ENCODE measurements around the gene AURKAIP1. TPM values are rescaled to one million over a fixed set of nuclear protein-coding genes. Genes with fewer than 3 reads are reported as not detected.
A peak's percentile ranks its signal among the peaks of the same experiment; 100 is the strongest.
"Not testable (repeated sequence)": the region's sequence is repeated elsewhere in the genome, so short reads cannot be mapped to it uniquely, and the experiment has no call there.

The AURKAIP1 gene
- total RNA-seq, 1 experiment from 2014 or later = 49.1 TPM

DNA sequence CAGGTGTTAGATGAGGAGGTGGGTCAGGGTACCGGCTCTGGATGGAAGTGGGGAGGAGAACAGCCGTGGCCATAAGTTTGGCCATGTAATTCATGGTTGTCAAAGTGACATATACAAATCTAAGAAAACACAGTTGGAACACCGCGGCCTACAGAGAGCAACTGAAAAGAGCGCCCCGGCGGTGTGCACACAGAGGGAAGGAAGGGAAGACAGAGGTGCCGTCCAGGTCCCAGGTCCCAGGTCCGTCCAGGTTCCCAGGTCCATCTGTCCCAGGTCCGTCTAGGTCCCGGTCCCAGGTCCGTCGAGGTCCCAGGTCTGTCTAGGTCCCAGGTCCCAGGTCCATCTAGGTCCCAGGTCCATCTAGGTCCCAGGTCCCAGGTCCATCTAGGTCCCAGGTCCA is 36.6 kb upstream of the AURKAIP1 start:
- peaks cover 25% of the 10 kb centered on the region for H3K79me2 ChIP-seq (ENCODE audit: low read length)

DNA sequence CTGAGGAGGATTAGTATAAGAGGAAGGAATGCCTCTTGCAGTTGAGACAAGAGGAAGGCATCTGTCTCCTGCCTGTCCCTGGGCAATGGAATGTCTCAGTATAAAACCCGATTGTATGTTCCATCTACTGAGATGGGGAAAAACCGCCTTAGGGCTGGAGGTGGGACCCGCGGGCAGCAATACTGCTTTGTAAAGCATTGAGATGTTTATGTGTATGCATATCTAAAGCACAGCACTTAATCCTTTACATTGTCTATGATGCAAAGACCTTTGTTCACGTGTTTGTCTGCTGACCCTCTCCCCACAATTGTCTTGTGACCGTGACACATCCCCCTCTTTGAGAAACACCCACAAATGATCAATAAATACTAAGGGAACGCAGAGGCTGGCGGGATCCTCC is 35.2 kb upstream of the AURKAIP1 start:
- not testable (repeated sequence) for H3K9ac ChIP-seq (ENCODE audit: low read length); H3K27me3 ChIP-seq (ENCODE audit: low read length); H2AFZ ChIP-seq (ENCODE audit: low read length); H3K36me3 ChIP-seq (ENCODE audit: insufficient read depth, low read length); H3K4me3 ChIP-seq (ENCODE audit: low read length); H3K4me2 ChIP-seq (ENCODE audit: low read depth, low read length, poor library complexity, severe bottlenecking); H3K27ac ChIP-seq (ENCODE audit: low read length); H3K9me2 ChIP-seq (replicated peaks; ENCODE audit: insufficient read depth, low read length); H3K9me3 ChIP-seq (ENCODE audit: low read length); DNase-seq
- peaks cover 21% of the 10 kb centered on the region for H3K4me1 ChIP-seq (ENCODE audit: low read length)
- H4K20me1 ChIP-seq (ENCODE audit: insufficient read depth, low read depth, low read length) = peaks cover 17% of the 10 kb centered on the region; the same call in 1 of the 2 replicates
- peaks cover 38% of the 10 kb centered on the region for H3K79me2 ChIP-seq (ENCODE audit: low read length)

More for the DNA sequence above, 36.6 kb upstream of the AURKAIP1 start:
- Histone ChIP-seq H3K9ac (ENCODE audit: low read length) (no peak overlapping the region), H3K4me1 (ENCODE audit: low read length) (peaks cover 9% of the 10 kb centered on the region), H3K27ac (ENCODE audit: low read length) (no peak overlapping the region), H3K9me3 (ENCODE audit: low read length) (no peaks in the 10 kb centered on the region), H3K4me2 (ENCODE audit: low read depth, low read length, poor library complexity, severe bottlenecking) (no peak overlapping the region), H3K36me3 (ENCODE audit: insufficient read depth, low read length) (no peaks in the 10 kb centered on the region; the same call in 1 of the 2 replicates), H2AFZ (ENCODE audit: low read length) (no peak overlapping the region), H3K4me3 (ENCODE audit: low read length) (no peak overlapping the region), H3K9me2 (replicated peaks; ENCODE audit: insufficient read depth, low read length) (no peaks in the 10 kb centered on the region), H3K27me3 (ENCODE audit: low read length) (no peaks in the 10 kb centered on the region), H4K20me1 (ENCODE audit: insufficient read depth, low read depth, low read length) (peaks cover 17% of the 10 kb centered on the region; the same call in 1 of the 2 replicates)
- no peak for DNase-seq

- H3K4me1 ChIP-seq (ENCODE audit: low read length) = peaks cover 23% of the 10 kb centered on the region
- no peaks in the 10 kb centered on the region for H3K9me3 ChIP-seq (ENCODE audit: low read length)
- H3K27ac ChIP-seq (ENCODE audit: low read length) = peak overlapping the region; percentile 2; the same call in 1 of the 2 replicates
- DNase-seq = peak; percentile 62
- peak overlapping the region; percentile 94 for H3K4me2 ChIP-seq (ENCODE audit: low read depth, low read length, poor library complexity, severe bottlenecking)
- H2AFZ ChIP-seq (ENCODE audit: low read length) = no peak overlapping the region
- peaks cover 20% of the 10 kb centered on the region for H3K36me3 ChIP-seq (ENCODE audit: insufficient read depth, low read length)
- peaks cover 17% of the 10 kb centered on the region; the same call in 1 of the 2 replicates for H4K20me1 ChIP-seq (ENCODE audit: insufficient read depth, low read depth, low read length)
- H3K79me2 ChIP-seq (ENCODE audit: low read length) = peaks cover 45% of the 10 kb centered on the region
- no peaks in the 10 kb centered on the region for H3K9me2 ChIP-seq (replicated peaks; ENCODE audit: insufficient read depth, low read length)
- H3K4me3 ChIP-seq (ENCODE audit: low read length) = peak overlapping the region; percentile 82
- H3K27me3 ChIP-seq (ENCODE audit: low read length) = no peaks in the 10 kb centered on the region
- peak overlapping the region; percentile 95 for H3K9ac ChIP-seq (ENCODE audit: low read length)
Measured at GRCh38 chr1:1407636-1408318, 32.8 kb upstream of the AURKAIP1 start.

DNA sequence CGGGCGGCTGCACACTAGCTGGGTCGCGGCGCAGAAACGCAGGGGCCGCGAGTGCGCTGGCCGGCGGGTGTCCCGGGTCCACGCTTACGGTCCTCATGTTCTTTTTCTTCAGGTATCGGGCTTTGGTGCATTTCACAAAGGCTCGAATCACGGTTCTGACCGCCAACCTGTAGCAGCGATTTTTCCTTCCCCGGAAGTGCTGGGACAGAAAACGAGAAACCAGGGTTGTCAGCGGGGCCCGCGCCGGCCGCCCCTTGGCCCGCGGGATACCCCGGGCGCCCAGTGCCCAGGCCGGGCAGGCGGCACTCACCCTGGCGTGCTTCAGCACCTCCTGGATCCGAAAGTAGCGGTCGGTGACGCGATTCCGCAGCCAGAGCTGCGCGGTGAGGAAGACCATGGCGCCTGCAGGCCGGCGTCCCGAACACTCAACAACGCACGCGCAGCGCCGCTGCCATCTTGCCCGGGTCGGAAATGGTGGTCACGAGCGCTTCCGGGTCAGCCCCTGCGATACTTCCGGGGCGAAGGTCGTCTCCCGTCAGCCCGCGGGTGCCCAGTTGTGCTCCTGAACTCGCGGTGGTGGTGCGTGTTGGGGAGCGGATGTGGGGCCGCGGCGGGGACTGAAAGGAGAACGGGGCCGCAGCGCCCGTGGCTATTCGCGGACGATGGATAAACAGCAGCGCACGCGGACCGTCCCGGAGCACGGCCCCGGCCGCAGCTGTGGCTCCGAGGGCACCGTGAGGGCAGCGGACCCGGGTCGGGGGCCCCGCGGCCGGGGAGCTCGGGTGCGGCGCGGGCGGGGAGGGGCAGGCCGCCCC is 32.0 kb upstream of the AURKAIP1 start, which contains the start of gene MRPL20:
Gene MRPL20 (minus strand): TSS at position 473 of the 815 bp plus-strand sequence. CDS start 76 bp downstream, at position 397.
- H3K27me3 ChIP-seq (ENCODE audit: low read length) = no peaks in the 10 kb centered on the region
- H3K9me3 ChIP-seq (ENCODE audit: low read length) = no peaks in the 10 kb centered on the region
- H3K36me3 ChIP-seq (ENCODE audit: insufficient read depth, low read length) = peaks cover 22% of the 10 kb centered on the region
- peak within 1 kb of the TSS; percentile 70 for H3K27ac ChIP-seq (ENCODE audit: low read length)
- H2AFZ ChIP-seq (ENCODE audit: low read length) = no peak within 1 kb of the TSS; the same call in 1 of the 2 replicates
- peak within 1 kb of the TSS; percentile 95 for H3K9ac ChIP-seq (ENCODE audit: low read length)
- H4K20me1 ChIP-seq (ENCODE audit: insufficient read depth, low read depth, low read length) = peaks cover 17% of the 10 kb centered on the region; the same call in 1 of the 2 replicates
- H3K4me1 ChIP-seq (ENCODE audit: low read length) = peaks cover 25% of the 10 kb centered on the region
- H3K4me2 ChIP-seq (ENCODE audit: low read depth, low read length, poor library complexity, severe bottlenecking) = peak within 1 kb of the TSS; percentile 94
- no peaks in the 10 kb centered on the region for H3K9me2 ChIP-seq (replicated peaks; ENCODE audit: insufficient read depth, low read length)
- peak within 1 kb of the TSS; percentile 82 for H3K4me3 ChIP-seq (ENCODE audit: low read length)
- peak; percentile 97 for DNase-seq
- peaks cover 45% of the 10 kb centered on the region for H3K79me2 ChIP-seq (ENCODE audit: low read length)

DNA sequence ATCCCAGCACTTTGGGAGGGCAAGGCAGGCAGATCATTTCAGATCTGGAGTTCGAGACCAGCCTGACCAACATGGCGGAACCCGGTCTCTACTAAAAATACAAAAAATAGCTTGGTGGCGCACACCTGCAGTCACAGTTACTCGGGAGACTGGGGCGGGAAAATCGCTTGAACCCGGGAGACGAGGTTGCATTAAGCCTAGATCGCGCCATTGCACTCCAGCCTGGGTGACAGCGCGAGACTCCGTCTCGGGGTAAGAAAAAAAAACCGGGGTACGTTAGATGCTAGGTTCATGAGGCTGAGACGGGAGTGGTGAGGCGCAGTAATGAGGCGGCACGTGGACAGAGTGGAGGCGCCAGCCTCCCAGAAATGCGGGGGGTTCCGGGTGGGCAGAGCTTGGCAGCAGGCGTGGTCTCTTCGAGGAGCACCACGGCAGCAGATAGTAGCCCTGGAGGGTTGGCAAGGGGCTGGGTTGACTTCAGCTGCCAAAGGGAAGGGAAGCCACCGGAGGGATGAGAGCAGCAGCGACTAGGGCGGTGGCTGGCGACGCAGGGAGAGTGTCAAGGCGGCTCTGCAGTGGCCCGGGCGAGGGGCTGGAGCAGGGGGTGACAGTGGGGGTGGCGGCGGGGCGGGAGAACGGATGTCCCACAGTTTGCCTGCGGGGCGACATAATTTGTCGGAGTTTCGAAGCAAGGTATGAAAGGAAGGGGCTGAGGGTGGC is 31.3 kb upstream of the AURKAIP1 start:
- peaks cover 51% of the 10 kb centered on the region for H3K79me2 ChIP-seq (ENCODE audit: low read length)
- H4K20me1 ChIP-seq (ENCODE audit: insufficient read depth, low read depth, low read length) = peaks cover 17% of the 10 kb centered on the region; the same call in 1 of the 2 replicates
- DNase-seq = peak; percentile 71
- no peaks in the 10 kb centered on the region for H3K9me3 ChIP-seq (ENCODE audit: low read length)
- peak overlapping the region; percentile 94 for H3K4me2 ChIP-seq (ENCODE audit: low read depth, low read length, poor library complexity, severe bottlenecking)
- H2AFZ ChIP-seq (ENCODE audit: low read length) = no peak overlapping the region
- H3K36me3 ChIP-seq (ENCODE audit: insufficient read depth, low read length) = peaks cover 28% of the 10 kb centered on the region
- peaks cover 32% of the 10 kb centered on the region for H3K4me1 ChIP-seq (ENCODE audit: low read length)
- peak overlapping the region; percentile 82 for H3K4me3 ChIP-seq (ENCODE audit: low read length)
- no peaks in the 10 kb centered on the region for H3K27me3 ChIP-seq (ENCODE audit: low read length)
- H3K9me2 ChIP-seq (replicated peaks; ENCODE audit: insufficient read depth, low read length) = no peaks in the 10 kb centered on the region
- peak overlapping the region; percentile 70 for H3K27ac ChIP-seq (ENCODE audit: low read length)
- H3K9ac ChIP-seq (ENCODE audit: low read length) = peak overlapping the region; percentile 95

DNA sequence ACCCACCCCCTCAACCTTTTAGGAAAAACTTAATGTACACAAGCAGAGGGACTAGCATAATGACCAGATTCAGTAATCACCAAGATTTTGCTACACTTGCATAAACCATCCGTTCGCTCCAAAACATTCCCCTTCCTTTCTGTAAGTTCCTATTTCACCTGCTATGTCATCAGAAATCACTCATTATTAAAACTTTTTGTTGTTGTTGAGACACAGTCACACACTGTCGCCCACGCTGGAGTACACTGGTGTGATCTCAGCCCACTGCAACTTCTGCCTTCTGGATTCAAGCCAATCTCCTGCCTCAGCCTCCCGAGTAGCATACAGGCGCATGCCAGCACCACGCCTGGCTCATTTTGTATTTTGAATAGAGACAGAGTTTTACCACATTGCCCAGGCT is 28.6 kb upstream of the AURKAIP1 start:
- no peak overlapping the region for H3K4me2 ChIP-seq (ENCODE audit: low read depth, low read length, poor library complexity, severe bottlenecking)
- no peaks in the 10 kb centered on the region for H3K9me2 ChIP-seq (replicated peaks; ENCODE audit: insufficient read depth, low read length)
- no peaks in the 10 kb centered on the region for H3K9me3 ChIP-seq (ENCODE audit: low read length)
- H3K4me1 ChIP-seq (ENCODE audit: low read length) = peaks cover 41% of the 10 kb centered on the region
- H3K27ac ChIP-seq (ENCODE audit: low read length) = no peak overlapping the region
- no peak overlapping the region for H3K4me3 ChIP-seq (ENCODE audit: low read length)
- H2AFZ ChIP-seq (ENCODE audit: low read length) = no peak overlapping the region
- H3K9ac ChIP-seq (ENCODE audit: low read length) = no peak overlapping the region
- H4K20me1 ChIP-seq (ENCODE audit: insufficient read depth, low read depth, low read length) = peaks cover 24% of the 10 kb centered on the region; the same call in 1 of the 2 replicates
- H3K36me3 ChIP-seq (ENCODE audit: insufficient read depth, low read length) = peaks cover 32% of the 10 kb centered on the region
- H3K79me2 ChIP-seq (ENCODE audit: low read length) = peaks cover 70% of the 10 kb centered on the region
- DNase-seq = no peak
- no peaks in the 10 kb centered on the region for H3K27me3 ChIP-seq (ENCODE audit: low read length)

DNA sequence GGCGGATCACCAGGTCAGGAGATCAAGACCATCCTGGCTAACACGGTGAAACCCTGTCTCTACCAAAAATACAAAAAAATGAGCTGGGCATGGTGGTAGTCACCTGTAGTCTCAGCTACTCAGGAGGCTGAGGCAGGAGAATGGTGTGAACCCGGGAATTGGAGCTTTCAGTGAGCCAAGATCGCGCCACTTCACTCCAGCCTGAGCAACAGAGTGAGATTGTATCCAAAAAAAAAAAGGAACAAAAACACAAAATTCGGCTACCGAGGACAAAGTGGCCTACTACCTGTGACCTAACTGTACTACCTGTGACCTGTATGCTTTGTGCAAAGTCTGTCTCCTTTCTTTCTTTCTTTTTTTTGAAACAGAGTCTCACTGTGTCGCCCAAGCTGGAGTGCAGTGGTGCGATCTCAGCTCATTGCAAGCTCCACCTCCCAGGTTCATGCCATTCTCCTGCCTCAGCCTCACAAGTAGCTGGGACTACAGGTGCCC is 27.9 kb upstream of the AURKAIP1 start:
- H3K27me3 ChIP-seq (ENCODE audit: low read length); DNase-seq; H3K4me3 ChIP-seq (ENCODE audit: low read length); H3K9me2 ChIP-seq (replicated peaks; ENCODE audit: insufficient read depth, low read length); H3K4me2 ChIP-seq (ENCODE audit: low read depth, low read length, poor library complexity, severe bottlenecking); H3K9me3 ChIP-seq (ENCODE audit: low read length); H3K9ac ChIP-seq (ENCODE audit: low read length); H2AFZ ChIP-seq (ENCODE audit: low read length); H3K27ac ChIP-seq (ENCODE audit: low read length): not testable (repeated sequence)
- Histone ChIP-seq H4K20me1 (ENCODE audit: insufficient read depth, low read depth, low read length) (peaks cover 17% of the 10 kb centered on the region; the same call in 1 of the 2 replicates), H3K36me3 (ENCODE audit: insufficient read depth, low read length) (peaks cover 33% of the 10 kb centered on the region), H3K79me2 (ENCODE audit: low read length) (peaks cover 70% of the 10 kb centered on the region), H3K4me1 (ENCODE audit: low read length) (peaks cover 38% of the 10 kb centered on the region)

Data from Karpas-422 (cell line).